H1 (cell line): ENCODE measurements around the gene RNF145. TPM values are rescaled to one million over a fixed set of nuclear protein-coding genes. Genes with fewer than 3 reads are reported as not detected.

Experiments
- CTBP2 ChIP-seq: IDR thresholded peaks from 2 replicates; pipeline ENCODE4 v1.7.0; 2011; ENCODE audit warnings: borderline replicate concordance, mild to moderate bottlenecking, moderate library complexity, mixed read lengths, low read length; ENCODE audit not compliant: insufficient read depth, insufficient read length
- polyA plus RNA-seq, 7 experiments: library from polyadenylated mRNA; depleted of rRNA in 3 of 7; stranded (reverse) in 5 of 7; unstranded in 2 of 7; fragments of >200 nt in 5 of 7; fragments of 200-250 nt in 2 of 7; gene quantifications; 1 replicate in 5 of 7; 2 replicates in 1 of 7; 4 replicates in 1 of 7; pipeline versions ENCODE4 v1.2.1 to v1.2.3, GENCODE V29; 2011 to 2013; ENCODE audit warnings: missing spikeins in 2 of 7, mixed read lengths in 2 of 7
- total RNA-seq: library from RNA; stranded (reverse); fragmentation: NEBNext Ultra II Directional; extraction: Animal tissue kit (Norgen Biotek cat#: 25700); gene quantifications from 2 replicates; pipeline ENCODE4 v1.2.1, GENCODE V29; 2021

RNF145 gene
- total and polyA plus RNA-seq, 2 of the 8 experiments (the other 6 are each of a cell fraction or from before 2014, with no cell fraction given) = 34.2 to 72.5 TPM

- no peak for TF ChIP-seq CTBP2
- TF ChIP-seq, all 59 proteins: peak for 0
Observed at GRCh38 chr5:159149085-159149484, 60.3 kb downstream of the RNF145 start (continued).
